Activated naive CD4-positive, alpha-beta T cell treated with anti-CD3 and anti-CD28 coated beads, Interleukin-2, amount 10 ng/mL, durations not matched to agents 5 hours and 36 hours (primary cell): Measurements from ENCODE around the gene HOMER2. TPM values are rescaled to one million over a fixed set of nuclear protein-coding genes. Genes with fewer than 3 reads are reported as not detected.

Source experiments
- total RNA-seq, 2 experiments: library from RNA; stranded (reverse); gene quantifications; one replicate each; pipeline ENCODE4 v1.2.3, GENCODE V29; 2021

Gene HOMER2
- total RNA-seq = 10 to 100 TPM; 10.7 to 12.9 TPM

GRCh38 chr15:82952158-82953081, at the start of gene HOMER2:
Gene HOMER2 (minus strand): TSS chr15:82952720. CDS start chr15:82952535, 185 bp downstream.

DNA sequence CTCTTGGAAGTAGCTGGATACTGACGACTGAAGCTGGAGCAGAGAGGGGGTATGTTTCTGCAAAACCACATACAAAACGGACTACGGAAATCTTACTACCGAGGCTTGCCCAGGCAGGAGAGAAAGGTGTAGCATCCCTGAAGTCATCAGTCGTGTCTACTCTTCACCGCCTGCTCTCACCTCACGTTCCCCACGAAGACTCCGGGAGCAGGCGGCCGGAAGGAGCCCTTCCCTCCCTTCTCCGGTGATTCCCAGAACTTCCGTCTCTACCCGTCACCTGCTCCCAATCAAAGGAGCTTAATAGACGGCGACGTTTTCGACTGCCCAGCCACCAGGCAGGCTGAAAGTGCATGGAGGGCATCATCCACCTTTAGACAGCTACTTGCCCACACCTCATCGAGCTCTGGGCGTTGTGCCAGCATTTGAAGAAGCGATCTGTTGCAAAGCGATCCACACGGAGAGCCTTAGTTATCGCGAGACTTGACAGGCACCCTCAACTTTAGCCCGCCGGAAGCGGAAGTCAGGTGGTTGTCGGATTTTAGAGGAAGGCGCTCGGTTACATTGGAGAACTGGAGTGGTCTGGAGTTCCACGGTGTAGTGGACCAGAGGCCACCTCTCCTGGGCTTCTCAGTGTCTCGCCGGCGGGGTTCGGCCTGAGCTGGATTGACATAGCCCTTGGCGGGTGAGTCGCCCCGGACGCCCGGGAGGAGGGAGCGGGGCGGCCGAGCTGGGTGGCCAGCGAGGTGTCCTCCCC, 33.3 kb upstream of the HOMER2 start, which contains the start of gene RAMAC:
Gene RAMAC, plus strand, starts transcription at position 523 of the 754 bp plus-strand sequence. CDS start 2,809 bp downstream, outside the sequence.

DNA sequence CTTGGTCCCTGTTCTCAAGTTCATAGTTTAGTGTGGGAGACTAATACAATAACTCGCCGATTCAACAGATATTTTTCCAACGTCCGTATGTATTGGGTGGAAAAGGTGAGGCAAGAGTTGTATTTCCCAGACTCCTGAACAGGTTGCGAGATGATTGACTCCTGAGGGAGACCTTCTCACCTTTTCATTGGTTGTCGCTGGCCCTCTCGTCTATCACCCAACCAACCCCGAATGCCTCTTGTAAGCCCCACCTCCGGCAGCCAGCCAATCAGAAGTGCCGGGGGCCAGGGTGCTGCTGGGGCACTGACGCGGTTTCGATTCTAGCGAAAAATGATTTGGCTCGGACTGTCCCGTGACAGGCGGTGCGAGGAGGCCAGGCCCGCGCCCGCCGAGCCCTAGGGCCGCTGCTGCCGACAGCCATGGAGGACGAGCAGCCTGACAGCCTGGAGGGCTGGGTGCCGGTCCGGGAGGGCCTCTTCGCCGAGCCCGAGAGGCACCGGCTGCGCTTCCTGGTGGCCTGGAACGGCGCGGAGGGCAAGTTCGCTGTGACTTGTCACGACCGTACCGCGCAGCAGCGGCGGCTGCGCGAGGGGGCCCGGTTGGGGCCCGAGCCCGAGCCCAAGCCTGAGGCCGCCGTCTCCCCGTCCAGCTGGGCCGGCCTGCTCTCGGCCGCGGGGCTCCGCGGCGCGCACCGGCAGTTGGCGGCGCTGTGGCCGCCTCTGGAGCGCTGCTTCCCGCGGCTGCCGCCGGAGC, 143.0 kb downstream of the HOMER2 start, which contains the start of gene WHAMM:
Gene WHAMM, plus strand, starts transcription at position 321 of the 753 bp plus-strand sequence. Its CDS starts 99 bp downstream, at position 420.

DNA sequence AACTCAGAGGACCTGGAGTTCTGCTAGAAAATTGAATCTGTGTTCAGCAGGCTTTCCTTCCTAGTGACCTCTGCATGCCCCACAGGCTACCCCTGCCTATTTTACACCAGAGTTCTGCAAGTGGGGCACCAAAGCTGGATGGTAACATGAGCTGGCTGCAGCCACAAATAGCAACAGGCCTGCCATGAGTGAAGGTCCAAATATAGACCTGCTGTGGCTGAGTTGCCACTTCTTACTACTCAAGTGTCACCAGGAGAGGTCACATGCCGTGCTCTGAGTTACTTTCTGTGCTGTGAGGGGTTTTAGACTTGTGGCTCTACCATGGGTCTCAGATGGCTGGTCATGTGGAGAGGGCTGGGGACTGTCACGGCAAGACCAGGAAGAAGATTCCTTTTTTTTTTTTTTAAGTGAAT, 146.5 kb downstream of the HOMER2 start, which contains the start of gene FSD2:
Gene FSD2, minus strand, starts transcription at position 76 of the 413 bp plus-strand sequence. CDS start 18,679 bp downstream, outside the sequence.

Other genes starting within 250 kb of the HOMER2 start
- gene AP3B2, start 242.8 kb downstream of the HOMER2 start, total RNA-seq = not detected
- not detected for gene FSD2, start 146.7 kb downstream of the HOMER2 start, total RNA-seq
- gene WHAMM, start 143.1 kb downstream of the HOMER2 start, total RNA-seq = 10 to 100 TPM; 16.5 to 17.8 TPM
- gene RAMAC, start 33.5 kb upstream of the HOMER2 start, total RNA-seq = 10 to 100 TPM; 24.5 to 25.4 TPM
- gene C15orf40, start 58.9 kb upstream of the HOMER2 start, total RNA-seq = 10 to 100 TPM; 22.7 to 26.8 TPM
- 10 to 100 TPM; 47.9 to 51.4 TPM for gene BTBD1, start 114.5 kb upstream of the HOMER2 start, total RNA-seq
- gene TM6SF1, start 154.9 kb upstream of the HOMER2 start, total RNA-seq = 10 to 100 TPM; 15.2 to 16.6 TPM